Keratinocyte (primary cell): ENCODE data around the gene UBAP1. TPM values are rescaled to one million over a fixed set of nuclear protein-coding genes. Genes with fewer than 3 reads are reported as not detected.

Experiments used
- DNase-seq: peaks from one replicate; pipeline ENCODE4 v3.0.0-alpha.2; 2011; ENCODE audit warnings: low read depth, missing footprints, low spot score
- FAIRE-seq: peaks from 2 replicates; lab custom pipeline; 2011; peaks lifted over from hg19 to GRCh38; lab: Jason Lieb, UNC
- H2AFZ ChIP-seq: 2 replicates; pipeline ENCODE4 v1.6.0; 2012; ENCODE audit warnings: low read length, control low read depth, inconsistent platforms; ENCODE audit not compliant: control insufficient read depth
- H3K27ac ChIP-seq: 2 replicates; pipeline ENCODE4 v1.5.1; 2011; ENCODE audit warnings: low read length; ENCODE audit not compliant: control insufficient read depth, insufficient read depth
- H3K27me3 ChIP-seq: 3 replicates; pipeline ENCODE4 v1.6.0; 2011; ENCODE audit warnings: low read length; ENCODE audit not compliant: control insufficient read depth, insufficient read depth; ENCODE audit errors: extremely low read depth
- H3K36me3 ChIP-seq, 2 experiments: 2 replicates in 1 of 2; 3 replicates in 1 of 2; pipeline ENCODE4 v1.5.1; 2011; ENCODE audit warnings: low read length in 2 of 2, mild to moderate bottlenecking in 1 of 2; ENCODE audit not compliant: control insufficient read depth in 2 of 2, insufficient read depth in 2 of 2; ENCODE audit errors: extremely low read depth in 1 of 2
- H3K4me1 ChIP-seq: 3 replicates; pipeline ENCODE4 v1.5.1; 2011; ENCODE audit warnings: low read length; ENCODE audit not compliant: control insufficient read depth, insufficient read depth; ENCODE audit errors: extremely low read depth
- H3K4me2 ChIP-seq: 3 replicates; pipeline ENCODE4 v1.6.0; 2011; ENCODE audit warnings: low read depth, low read length; ENCODE audit not compliant: control insufficient read depth, insufficient read depth; ENCODE audit errors: extremely low read depth
- H3K4me3 ChIP-seq, 3 experiments: fragments of 200-600 bp in 1 of 3; sonication (generic) in 1 of 3; 2 replicates in 2 of 3; 3 replicates in 1 of 3; pipeline ENCODE4 v1.5.1; 2011 to 2016; ENCODE audit warnings: low read length in 3 of 3, mild to moderate bottlenecking in 3 of 3, control low read depth in 2 of 3, inconsistent platforms in 1 of 3, low read depth in 1 of 3, mixed read lengths in 1 of 3, mixed run types in 1 of 3, moderate library complexity in 1 of 3; ENCODE audit not compliant: control insufficient read depth in 2 of 3, insufficient read depth in 2 of 3; ENCODE audit errors: extremely low read depth in 1 of 3
- H3K79me2 ChIP-seq: 2 replicates; pipeline ENCODE4 v1.6.0; 2012; ENCODE audit warnings: low read length; ENCODE audit not compliant: control insufficient read depth, insufficient read depth
- H3K9ac ChIP-seq: 3 replicates; pipeline ENCODE4 v1.6.0; 2011; ENCODE audit warnings: low read length; ENCODE audit not compliant: control insufficient read depth, insufficient read depth; ENCODE audit errors: extremely low read depth
- H3K9me1 ChIP-seq: 3 replicates; pipeline ENCODE4 v1.6.0; 2011; ENCODE audit warnings: low read length; ENCODE audit not compliant: control insufficient read depth, insufficient read depth; ENCODE audit errors: extremely low read depth
- H3K9me3 ChIP-seq: 2 replicates; pipeline ENCODE4 v1.5.1; 2012; ENCODE audit warnings: low read depth, low read length; ENCODE audit not compliant: control insufficient read depth
- H4K20me1 ChIP-seq: 3 replicates; pipeline ENCODE4 v1.6.0; 2011; ENCODE audit warnings: low read length; ENCODE audit not compliant: control insufficient read depth, insufficient read depth; ENCODE audit errors: extremely low read depth
- EZH2 ChIP-seq: IDR thresholded peaks from one replicate; pipeline ENCODE4 v1.6.1; 2012; ENCODE audit warnings: inconsistent platforms, mild to moderate bottlenecking, low read length, moderate library complexity
- dilution Hi-C: fragments of 300-500 bp; cut with MboI; formaldehyde crosslinking; loops from one replicate; pipeline ENCODE4 v1.7.0; 2020; ENCODE audit warnings: low sequenced_read_pairs; ENCODE audit not compliant: extremely low pct_ligation_motif_present
- polyA plus RNA-seq, 5 experiments: library from polyadenylated mRNA; depleted of rRNA in 3 of 5; stranded (reverse) in 3 of 5; stranded (forward) in 1 of 5; unstranded in 1 of 5; fragments of >200 nt; gene quantifications; 1 replicate in 1 of 5; 2 replicates in 3 of 5; 3 replicates in 1 of 5; pipeline versions ENCODE4 v1.2.1 to v1.2.3, GENCODE V29; 2011 to 2012; ENCODE audit warnings: missing spikeins in 2 of 5, low read depth in 1 of 5, low replicate concordance in 1 of 5
- TF ChIP-seq, protein P1 (sequence below), 3 experiments: IDR thresholded peaks in 1 of 3; conservative IDR thresholded peaks in 1 of 3; optimal IDR thresholded peaks in 1 of 3; 2 replicates in 2 of 3; 3 replicates in 1 of 3; pipeline versions ENCODE3 to v1.5.1; 2011; ENCODE audit warnings: low read length in 3 of 3, mild to moderate bottlenecking in 3 of 3, moderate library complexity in 2 of 3, control low read depth in 1 of 3, inconsistent platforms in 1 of 3; ENCODE audit not compliant: insufficient read depth in 2 of 3; ENCODE audit errors: extremely low read depth in 1 of 3

The UBAP1 gene
- polyA plus RNA-seq, 1 donor (not counting 4 experiments of a cell fraction or from before 2014, with no cell fraction given): 81.8 TPM

DNA sequence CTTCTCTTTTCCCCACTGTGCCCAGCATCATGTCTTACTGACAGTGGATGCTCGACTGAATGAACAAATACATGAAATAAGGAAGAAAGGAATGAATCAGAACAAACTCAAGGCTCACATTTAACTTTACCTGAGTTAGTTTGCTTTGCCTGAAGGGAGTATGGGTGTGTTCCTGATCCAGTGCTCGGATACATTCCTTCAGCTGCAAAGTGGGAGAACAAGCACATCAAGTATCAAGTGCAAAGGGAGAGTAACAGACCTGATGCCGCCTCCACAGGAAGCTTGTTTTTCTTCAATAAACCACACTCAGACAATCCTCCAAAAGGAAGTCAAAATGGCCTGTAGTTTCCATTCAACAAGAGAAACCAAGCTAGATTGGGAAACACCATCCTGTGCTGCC is 84.1 kb downstream of the UBAP1 start:
- Histone ChIP-seq H3K27me3 (no peaks in the 10 kb centered on the region), H3K4me2 (no peak overlapping the region), H3K9me1 (no peaks in the 10 kb centered on the region), H3K9ac (no peak overlapping the region), H3K79me2 (no peaks in the 10 kb centered on the region), H3K27ac (no peak overlapping the region), H3K4me1 (peaks cover 6% of the 10 kb centered on the region), H3K4me3 (no peak overlapping the region), H2AFZ (no peak overlapping the region), H4K20me1 (no peaks in the 10 kb centered on the region), H3K9me3 (no peaks in the 10 kb centered on the region), H3K36me3 (peaks cover 4% of the 10 kb centered on the region in 2 experiments)
- DNase-seq (no peak), FAIRE-seq (peak; percentile 74)
- dilution Hi-C loops: no loop called here
- TF ChIP-seq EZH2: no peak
- TF ChIP-seq, protein P1, sequence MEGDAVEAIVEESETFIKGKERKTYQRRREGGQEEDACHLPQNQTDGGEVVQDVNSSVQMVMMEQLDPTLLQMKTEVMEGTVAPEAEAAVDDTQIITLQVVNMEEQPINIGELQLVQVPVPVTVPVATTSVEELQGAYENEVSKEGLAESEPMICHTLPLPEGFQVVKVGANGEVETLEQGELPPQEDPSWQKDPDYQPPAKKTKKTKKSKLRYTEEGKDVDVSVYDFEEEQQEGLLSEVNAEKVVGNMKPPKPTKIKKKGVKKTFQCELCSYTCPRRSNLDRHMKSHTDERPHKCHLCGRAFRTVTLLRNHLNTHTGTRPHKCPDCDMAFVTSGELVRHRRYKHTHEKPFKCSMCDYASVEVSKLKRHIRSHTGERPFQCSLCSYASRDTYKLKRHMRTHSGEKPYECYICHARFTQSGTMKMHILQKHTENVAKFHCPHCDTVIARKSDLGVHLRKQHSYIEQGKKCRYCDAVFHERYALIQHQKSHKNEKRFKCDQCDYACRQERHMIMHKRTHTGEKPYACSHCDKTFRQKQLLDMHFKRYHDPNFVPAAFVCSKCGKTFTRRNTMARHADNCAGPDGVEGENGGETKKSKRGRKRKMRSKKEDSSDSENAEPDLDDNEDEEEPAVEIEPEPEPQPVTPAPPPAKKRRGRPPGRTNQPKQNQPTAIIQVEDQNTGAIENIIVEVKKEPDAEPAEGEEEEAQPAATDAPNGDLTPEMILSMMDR (optimal IDR thresholded peaks at IDR 0.05 in 1 of 3, IDR thresholded peaks at IDR 0.05 in 1 of 3, conservative IDR thresholded peaks at IDR 0.05 in 1 of 3; ENCODE audit: extremely low read depth in 1 of 3, insufficient read depth in 2 of 3, low read length in 3 of 3): no peak

DNA sequence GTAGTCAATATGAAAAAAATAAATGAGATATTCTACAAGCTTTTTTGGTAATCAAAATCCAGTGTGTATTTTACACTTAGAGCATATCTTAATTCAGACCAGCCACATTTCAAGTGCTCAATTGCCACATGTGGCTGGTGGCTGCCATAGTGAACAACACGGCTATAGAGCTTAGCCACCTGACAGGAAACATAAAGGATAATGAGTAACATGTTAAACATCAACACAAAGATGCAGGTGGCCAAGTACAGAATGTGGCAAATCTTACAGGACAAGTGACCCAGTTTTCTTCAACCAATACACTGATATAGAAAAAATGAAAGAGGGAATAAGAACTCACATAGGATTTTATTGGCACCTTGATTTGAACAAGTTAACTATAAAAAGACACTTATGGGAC is 88.8 kb downstream of the UBAP1 start:
- DNase-seq: no peak
- H3K9me3 ChIP-seq: no peaks in the 10 kb centered on the region
- H3K4me2 ChIP-seq: no peak overlapping the region
- H3K9ac ChIP-seq: no peak overlapping the region
- H3K79me2 ChIP-seq: no peaks in the 10 kb centered on the region
- H3K9me1 ChIP-seq: no peaks in the 10 kb centered on the region
- H2AFZ ChIP-seq: no peak overlapping the region
- dilution Hi-C loops: no loop called here
- H3K4me1 ChIP-seq: peaks cover 6% of the 10 kb centered on the region
- TF ChIP-seq, protein P1 (optimal IDR thresholded peaks at IDR 0.05 in 1 of 3, IDR thresholded peaks at IDR 0.05 in 1 of 3, conservative IDR thresholded peaks at IDR 0.05 in 1 of 3; ENCODE audit: extremely low read depth in 1 of 3, insufficient read depth in 2 of 3, low read length in 3 of 3): no peak
- no peak for TF ChIP-seq EZH2
- no peak for FAIRE-seq
- no peaks in the 10 kb centered on the region for H3K36me3 ChIP-seq
- H3K4me3 ChIP-seq: no peak overlapping the region
- H3K27me3 ChIP-seq: no peaks in the 10 kb centered on the region
- H4K20me1 ChIP-seq: no peaks in the 10 kb centered on the region
- H3K27ac ChIP-seq: no peak overlapping the region
